Measurements from ENCODE around the gene ARHGAP31.

ARHGAP31 gene

GRCh38 chr3:119444590-119444989 is 150.4 kb downstream of the ARHGAP31 start:
- DNase-seq, result peak in 1 of 5 donors; percentile 17

- DNase-seq, result no peak
Observed at GRCh38 chr3:119453822-119454221, 159.6 kb downstream of the ARHGAP31 start.

- DNase-seq, result no peak
Observed at GRCh38 chr3:119456469-119456868, 162.3 kb downstream of the ARHGAP31 start.

- no peak for DNase-seq
Observed at GRCh38 chr3:119457246-119457645, 163.1 kb downstream of the ARHGAP31 start.

GRCh38 chr3:119463171-119464169 is 169.3 kb downstream of the ARHGAP31 start, which contains the start of gene TMEM39A:
Gene TMEM39A, minus strand, starts transcription at chr3:119463615. Its CDS starts 1,541 bp downstream, at chr3:119462074.
- peak; percentile 96 to 99 (median 99) for DNase-seq

- DNase-seq, result no peak
Observed at GRCh38 chr3:119468041-119468440, 173.9 kb downstream of the ARHGAP31 start.

- peak in 1 of 5 donors; percentile 8 for DNase-seq
Observed at GRCh38 chr3:119469418-119470189, 175.4 kb downstream of the ARHGAP31 start.

Data from T-helper 1 cell (primary cell).